ENCODE measurements around the gene SLC2A9.

DNA sequence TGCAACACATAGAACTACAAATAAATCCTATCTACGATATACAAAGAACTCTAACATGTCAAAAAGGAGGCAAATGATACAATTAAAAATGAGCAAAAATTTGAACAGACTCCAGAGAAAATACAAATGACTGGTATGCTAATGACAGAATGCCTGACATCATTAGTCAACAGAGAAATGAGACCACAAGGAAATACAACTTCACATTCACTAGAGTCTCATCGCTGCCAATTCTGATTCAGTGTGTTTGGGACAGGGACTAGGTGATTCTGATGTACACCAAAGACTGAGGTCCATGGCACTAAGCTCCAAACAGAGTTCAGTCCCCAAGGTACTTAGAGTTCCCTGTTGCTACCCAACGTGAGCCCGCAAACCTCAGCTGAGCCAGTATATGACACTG, 23.4 kb downstream of the SLC2A9 start:
- TF ChIP-seq, protein P1, sequence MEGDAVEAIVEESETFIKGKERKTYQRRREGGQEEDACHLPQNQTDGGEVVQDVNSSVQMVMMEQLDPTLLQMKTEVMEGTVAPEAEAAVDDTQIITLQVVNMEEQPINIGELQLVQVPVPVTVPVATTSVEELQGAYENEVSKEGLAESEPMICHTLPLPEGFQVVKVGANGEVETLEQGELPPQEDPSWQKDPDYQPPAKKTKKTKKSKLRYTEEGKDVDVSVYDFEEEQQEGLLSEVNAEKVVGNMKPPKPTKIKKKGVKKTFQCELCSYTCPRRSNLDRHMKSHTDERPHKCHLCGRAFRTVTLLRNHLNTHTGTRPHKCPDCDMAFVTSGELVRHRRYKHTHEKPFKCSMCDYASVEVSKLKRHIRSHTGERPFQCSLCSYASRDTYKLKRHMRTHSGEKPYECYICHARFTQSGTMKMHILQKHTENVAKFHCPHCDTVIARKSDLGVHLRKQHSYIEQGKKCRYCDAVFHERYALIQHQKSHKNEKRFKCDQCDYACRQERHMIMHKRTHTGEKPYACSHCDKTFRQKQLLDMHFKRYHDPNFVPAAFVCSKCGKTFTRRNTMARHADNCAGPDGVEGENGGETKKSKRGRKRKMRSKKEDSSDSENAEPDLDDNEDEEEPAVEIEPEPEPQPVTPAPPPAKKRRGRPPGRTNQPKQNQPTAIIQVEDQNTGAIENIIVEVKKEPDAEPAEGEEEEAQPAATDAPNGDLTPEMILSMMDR (IDR thresholded peaks at IDR 0.05) = no peak
- TF ChIP-seq KDM1A (IDR thresholded peaks at IDR 0.05; ENCODE audit: low read depth) (no peak), POLR2A (IDR thresholded peaks at IDR 0.05; ENCODE audit: low read length) (no peak), CHD4 (IDR thresholded peaks at IDR 0.05; ENCODE audit: borderline replicate concordance) (no peak), FOXS1 (CRISPR knock-in tag; IDR thresholded peaks at IDR 0.05) (no peak), MAZ (IDR thresholded peaks at IDR 0.05; ENCODE audit: borderline replicate concordance, low read depth, low read length) (no peak), JUN (IDR thresholded peaks at IDR 0.05) (no peak), RFX5 (IDR thresholded peaks at IDR 0.05) (no peak), FOSL2 (IDR thresholded peaks at IDR 0.05) (no peak), FOSL2 (CRISPR knock-in tag; IDR thresholded peaks at IDR 0.05) (no peak)
- TF ChIP-seq, protein P2, sequence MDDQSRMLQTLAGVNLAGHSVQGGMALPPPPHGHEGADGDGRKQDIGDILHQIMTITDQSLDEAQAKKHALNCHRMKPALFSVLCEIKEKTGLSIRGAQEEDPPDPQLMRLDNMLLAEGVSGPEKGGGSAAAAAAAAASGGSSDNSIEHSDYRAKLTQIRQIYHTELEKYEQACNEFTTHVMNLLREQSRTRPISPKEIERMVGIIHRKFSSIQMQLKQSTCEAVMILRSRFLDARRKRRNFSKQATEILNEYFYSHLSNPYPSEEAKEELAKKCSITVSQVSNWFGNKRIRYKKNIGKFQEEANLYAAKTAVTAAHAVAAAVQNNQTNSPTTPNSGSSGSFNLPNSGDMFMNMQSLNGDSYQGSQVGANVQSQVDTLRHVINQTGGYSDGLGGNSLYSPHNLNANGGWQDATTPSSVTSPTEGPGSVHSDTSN (IDR thresholded peaks at IDR 0.05) = no peak
- TF ChIP-seq, protein P3, sequence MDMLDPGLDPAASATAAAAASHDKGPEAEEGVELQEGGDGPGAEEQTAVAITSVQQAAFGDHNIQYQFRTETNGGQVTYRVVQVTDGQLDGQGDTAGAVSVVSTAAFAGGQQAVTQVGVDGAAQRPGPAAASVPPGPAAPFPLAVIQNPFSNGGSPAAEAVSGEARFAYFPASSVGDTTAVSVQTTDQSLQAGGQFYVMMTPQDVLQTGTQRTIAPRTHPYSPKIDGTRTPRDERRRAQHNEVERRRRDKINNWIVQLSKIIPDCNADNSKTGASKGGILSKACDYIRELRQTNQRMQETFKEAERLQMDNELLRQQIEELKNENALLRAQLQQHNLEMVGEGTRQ (IDR thresholded peaks at IDR 0.05) = no peak

All from A549 (cell line).